Activated effector memory CD4-positive, alpha-beta T cell treated with anti-CD3 and anti-CD28 coated beads, Interleukin-2, amount 50 U/mL, for 16 hours (primary cell): Measurements from ENCODE around the gene GRM7.

Experiments
- DNase-seq: peaks from one replicate; pipeline ENCODE4 v3.0.0-alpha.2; 2020

GRM7 gene

GRCh38 chr3:7322957-7323669 is 462.2 kb downstream of the GRM7 start:
- no peak for DNase-seq

- DNase-seq: no peak
Observed at GRCh38 chr3:7328339-7328738, 467.4 kb downstream of the GRM7 start.

- no peak for DNase-seq
Observed at GRCh38 chr3:7332696-7333095, 471.8 kb downstream of the GRM7 start.

- DNase-seq: no peak
Observed at GRCh38 chr3:7333125-7333524, 472.2 kb downstream of the GRM7 start.

- no peak for DNase-seq
Observed at GRCh38 chr3:7340795-7341194, 479.9 kb downstream of the GRM7 start.

GRCh38 chr3:7346364-7346763 is 485.4 kb downstream of the GRM7 start:
- no peak for DNase-seq

GRCh38 chr3:7357101-7357500 is 496.2 kb downstream of the GRM7 start:
- no peak for DNase-seq

- no peak for DNase-seq
Observed at GRCh38 chr3:7367968-7368367, 507.1 kb downstream of the GRM7 start.

- no peak for DNase-seq
Observed at GRCh38 chr3:7368597-7368996, 507.7 kb downstream of the GRM7 start.

- no peak for DNase-seq
Observed at GRCh38 chr3:7371693-7372572, 511.0 kb downstream of the GRM7 start.

GRCh38 chr3:7377103-7377502 is 516.2 kb downstream of the GRM7 start:
- DNase-seq: no peak

- DNase-seq: no peak
Observed at GRCh38 chr3:7381741-7382140, 520.8 kb downstream of the GRM7 start.

GRCh38 chr3:7382293-7383010 is 521.5 kb downstream of the GRM7 start:
- DNase-seq: no peak

GRCh38 chr3:7385635-7386034 is 524.7 kb downstream of the GRM7 start:
- no peak for DNase-seq

GRCh38 chr3:7388026-7388425 is 527.1 kb downstream of the GRM7 start:
- no peak for DNase-seq

GRCh38 chr3:7392206-7392605 is 531.3 kb downstream of the GRM7 start:
- no peak for DNase-seq

- DNase-seq: no peak
Observed at GRCh38 chr3:7393944-7394605, 533.2 kb downstream of the GRM7 start.

GRCh38 chr3:7396534-7396933 is 535.6 kb downstream of the GRM7 start:
- no peak for DNase-seq

GRCh38 chr3:7397097-7397496 is 536.2 kb downstream of the GRM7 start:
- DNase-seq: no peak

- no peak for DNase-seq
Observed at GRCh38 chr3:7400360-7400759, 539.4 kb downstream of the GRM7 start.

GRCh38 chr3:7401418-7401817 is 540.5 kb downstream of the GRM7 start:
- no peak for DNase-seq

- no peak for DNase-seq
Observed at GRCh38 chr3:7407107-7407506, 546.2 kb downstream of the GRM7 start.

GRCh38 chr3:7410782-7411181 is 549.9 kb downstream of the GRM7 start:
- DNase-seq: no peak
